Osteoblast (primary cell): ENCODE measurements around the gene MRGPRF. TPM values are rescaled to one million over a fixed set of nuclear protein-coding genes. Genes with fewer than 3 reads are reported as not detected.
A peak's percentile ranks its signal among the peaks of the same experiment; 100 is the strongest.

ENCODE experiments used
- DNase-seq: peaks from one replicate; pipeline ENCODE4 v3.0.0; 2011; ENCODE audit warnings: low spot score, mixed read lengths; ENCODE audit not compliant: insufficient read length; ENCODE audit errors: missing footprints
- H2AFZ ChIP-seq: 2 replicates; pipeline ENCODE4 v1.6.0; 2011; ENCODE audit warnings: mild to moderate bottlenecking, low read length
- H3K27ac ChIP-seq: 2 replicates; pipeline ENCODE4 v1.5.1; 2011; ENCODE audit warnings: mild to moderate bottlenecking, low read depth, low read length, moderate library complexity
- H3K27me3 ChIP-seq: 2 replicates; pipeline ENCODE4 v1.6.0; 2012; ENCODE audit warnings: mild to moderate bottlenecking, control low read depth, inconsistent platforms, low read length, moderate library complexity; ENCODE audit not compliant: insufficient read depth
- H3K36me3 ChIP-seq: 2 replicates; pipeline ENCODE4 v1.5.1; 2011; ENCODE audit warnings: mild to moderate bottlenecking, low read length, control low read depth, moderate library complexity; ENCODE audit not compliant: insufficient read depth
- H3K4me1 ChIP-seq: 2 replicates; pipeline ENCODE4 v1.5.1; 2011; ENCODE audit warnings: mild to moderate bottlenecking, low read length, control low read depth, moderate library complexity; ENCODE audit not compliant: insufficient read depth
- H3K4me2 ChIP-seq: 2 replicates; pipeline ENCODE4 v1.6.0; 2011; ENCODE audit warnings: mild to moderate bottlenecking, low read length; ENCODE audit not compliant: insufficient read depth
- H3K4me3 ChIP-seq: fragments of 200-600 bp; sonication (generic); 3 replicates; pipeline ENCODE4 v1.5.1; 2012; ENCODE audit warnings: mild to moderate bottlenecking, low read length, inconsistent platforms; ENCODE audit not compliant: insufficient read depth
- H3K79me2 ChIP-seq: 2 replicates; pipeline ENCODE4 v1.6.0; 2012; ENCODE audit warnings: mild to moderate bottlenecking, low read length, control low read depth, inconsistent platforms; ENCODE audit not compliant: insufficient read depth
- H3K9me3 ChIP-seq: 2 replicates; pipeline ENCODE4 v1.5.1; 2011; ENCODE audit warnings: low read depth, low read length, control low read depth
- H4K20me1 ChIP-seq: 2 replicates; pipeline ENCODE4 v1.6.0; 2012; ENCODE audit warnings: mild to moderate bottlenecking, low read length, control low read depth; ENCODE audit not compliant: insufficient read depth
- total RNA-seq: library from RNA; depleted of rRNA; stranded (reverse); fragments of >200 nt; gene quantifications from 2 replicates; pipeline ENCODE4 v1.2.3, GENCODE V29; 2012
- TF ChIP-seq, protein P1 (sequence below): IDR thresholded peaks from 2 replicates; pipeline ENCODE4 v1.5.1; 2011; ENCODE audit warnings: mild to moderate bottlenecking, low read depth, low read length, moderate library complexity; ENCODE audit errors: extremely low read depth

Gene MRGPRF
- total RNA-seq, 1 donor: 39.4 TPM

DNA sequence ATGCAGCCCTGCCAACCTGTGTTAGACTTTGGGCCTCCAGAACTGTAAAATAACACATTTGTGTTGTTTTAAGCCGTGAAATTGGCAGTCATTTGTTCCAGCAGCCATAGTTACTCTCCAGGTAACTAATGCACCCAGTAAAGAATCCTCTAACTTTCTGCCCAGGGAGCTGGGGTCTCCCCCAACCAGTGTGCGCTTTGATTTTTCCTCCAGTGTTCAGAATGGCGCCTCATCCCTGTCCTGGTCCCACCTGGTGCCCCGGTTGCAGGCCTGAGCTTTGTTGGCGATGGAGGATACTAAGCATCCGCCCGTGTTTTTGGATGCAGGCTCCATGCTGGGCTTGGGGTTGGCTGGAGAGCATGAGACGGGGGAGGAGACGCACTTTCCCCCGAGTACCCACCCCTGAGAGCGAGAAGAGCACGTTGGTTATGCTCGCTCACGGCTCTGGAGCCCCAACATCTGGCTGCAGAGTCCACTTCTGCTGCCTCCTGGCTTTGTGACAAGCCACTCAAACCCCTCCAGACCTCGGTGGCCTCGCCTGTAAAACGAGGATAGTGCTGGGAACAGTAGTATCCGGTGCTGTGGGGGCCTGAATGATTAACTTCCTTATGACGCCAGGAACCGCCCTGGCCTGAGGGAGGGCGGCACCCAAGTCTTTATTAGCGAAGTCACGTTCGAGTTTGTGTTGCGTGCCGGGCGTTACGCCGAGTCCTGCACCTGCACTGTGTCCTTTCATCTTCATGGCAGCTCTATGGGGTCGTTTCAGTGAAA, 58.0 kb downstream of the MRGPRF start:
- TF ChIP-seq, protein P1, sequence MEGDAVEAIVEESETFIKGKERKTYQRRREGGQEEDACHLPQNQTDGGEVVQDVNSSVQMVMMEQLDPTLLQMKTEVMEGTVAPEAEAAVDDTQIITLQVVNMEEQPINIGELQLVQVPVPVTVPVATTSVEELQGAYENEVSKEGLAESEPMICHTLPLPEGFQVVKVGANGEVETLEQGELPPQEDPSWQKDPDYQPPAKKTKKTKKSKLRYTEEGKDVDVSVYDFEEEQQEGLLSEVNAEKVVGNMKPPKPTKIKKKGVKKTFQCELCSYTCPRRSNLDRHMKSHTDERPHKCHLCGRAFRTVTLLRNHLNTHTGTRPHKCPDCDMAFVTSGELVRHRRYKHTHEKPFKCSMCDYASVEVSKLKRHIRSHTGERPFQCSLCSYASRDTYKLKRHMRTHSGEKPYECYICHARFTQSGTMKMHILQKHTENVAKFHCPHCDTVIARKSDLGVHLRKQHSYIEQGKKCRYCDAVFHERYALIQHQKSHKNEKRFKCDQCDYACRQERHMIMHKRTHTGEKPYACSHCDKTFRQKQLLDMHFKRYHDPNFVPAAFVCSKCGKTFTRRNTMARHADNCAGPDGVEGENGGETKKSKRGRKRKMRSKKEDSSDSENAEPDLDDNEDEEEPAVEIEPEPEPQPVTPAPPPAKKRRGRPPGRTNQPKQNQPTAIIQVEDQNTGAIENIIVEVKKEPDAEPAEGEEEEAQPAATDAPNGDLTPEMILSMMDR: no peak
- H3K79me2 ChIP-seq: no peaks in the 10 kb centered on the region
- H4K20me1 ChIP-seq: no peaks in the 10 kb centered on the region
- peak overlapping the region; percentile 47 for H2AFZ ChIP-seq
- H3K36me3 ChIP-seq: no peaks in the 10 kb centered on the region
- peak; percentile 95 for DNase-seq
- H3K27me3 ChIP-seq: no peaks in the 10 kb centered on the region
- H3K9me3 ChIP-seq: no peaks in the 10 kb centered on the region
- peak overlapping the region; percentile 48 for H3K4me2 ChIP-seq
- H3K27ac ChIP-seq: no peak overlapping the region
- no peaks in the 10 kb centered on the region for H3K4me1 ChIP-seq
- H3K4me3 ChIP-seq: no peak overlapping the region

Other genes starting within 250 kb of the MRGPRF start
- gene CPT1A, start 171.3 kb downstream of the MRGPRF start, total RNA-seq: 29.3 and 30.4 TPM in 2 replicates
- 45.7 and 51.0 TPM in 2 replicates for gene MRPL21, start 109.4 kb downstream of the MRGPRF start, total RNA-seq
- gene IGHMBP2, start 109.4 kb downstream of the MRGPRF start, total RNA-seq: 10.9 and 11.8 TPM in 2 replicates
- gene MRGPRD, start 32.3 kb downstream of the MRGPRF start, total RNA-seq: not detected in 2 replicates
- 14.1 and 17.4 TPM in 2 replicates for gene TPCN2, start 35.7 kb upstream of the MRGPRF start, total RNA-seq
- under 0.01 and 0.29 TPM in 2 replicates for gene SMIM38, start 142.7 kb upstream of the MRGPRF start, total RNA-seq